HCT116 (cell line): ENCODE measurements around the gene TPX2. TPM values are rescaled to one million over a fixed set of nuclear protein-coding genes. Genes with fewer than 3 reads are reported as not detected.
A peak's percentile ranks its signal among the peaks of the same experiment; 100 is the strongest.

Experiments used
- ATAC-seq: fragments of 200-7000 bp; cut with Tn5 transposase; 2 replicates; pipeline ENCODE4 v1.9.1; 2020; ENCODE audit warnings: mild to moderate bottlenecking, moderate library complexity
- BruUV-seq: library from RNA; stranded (reverse); fragments of 400-500 nt; replicated peaks from 2 replicates; lab custom pipeline; 2021; lab: Mats Ljungman, UMichigan
- CTCF ChIA-PET: fragments of 300-600 bp; sonication (Branson Sonifier 250); formaldehyde crosslinking; loops from one replicate; lab custom pipeline; 2021; ENCODE audit warnings: antibody characterized with exemption; lab: Charles Lee
- POLR2A ChIA-PET: fragments of 300-600, 350-600 bp; sonication (Branson Sonifier 250); formaldehyde crosslinking; loops from one replicate; lab custom pipeline; 2021; ENCODE audit warnings: antibody characterized with exemption; lab: Charles Lee
- RAD21 ChIA-PET, 2 experiments: fragments of 300-600 bp; sonication (Branson Sonifier 250); formaldehyde crosslinking; loops; one replicate each; lab custom pipeline; 2023; ENCODE audit warnings: low total read pairs in 2 of 2; ENCODE audit not compliant: uncharacterized antibody in 2 of 2, unreplicated experiment in 2 of 2, low non-redundant PET in 1 of 2; lab: Charles Lee
- DNase-seq: peaks from one replicate; pipeline ENCODE4 v3.0.0-alpha.2; 2010; ENCODE audit warnings: low read depth, low spot score
- H2AFZ ChIP-seq: fragments of 200-600 bp; shearing (Covaris generic), sonication (generic); 2 replicates; pipeline ENCODE4 v1.6.1; 2017; ENCODE audit warnings: low read depth, mixed run types, mixed read lengths, antibody characterized with exemption, low read length; ENCODE audit not compliant: poor library complexity, severe bottlenecking
- H3K27ac ChIP-seq: 2 replicates; pipeline ENCODE4 v1.5.1; 2012; ENCODE audit warnings: low read depth, low read length
- H3K27me3 ChIP-seq: fragments of 200-600 bp; sonication (generic); 2 replicates; pipeline ENCODE4 v1.6.1; 2016; ENCODE audit warnings: mixed run types, low read length, mixed read lengths; ENCODE audit not compliant: insufficient read depth
- H3K36me3 ChIP-seq, 2 experiments: fragments of 200-500 bp in 1 of 2; fragments of 200-600 bp in 1 of 2; sonication (Bioruptor generic) in 1 of 2; sonication (generic) in 1 of 2; 2 replicates each; pipeline versions ENCODE4 v1.5.1 to v1.6.1; 2014 to 2016; ENCODE audit warnings: low read length in 2 of 2, inconsistent platforms in 1 of 2, mixed read lengths in 1 of 2, mixed run types in 1 of 2; ENCODE audit not compliant: insufficient read depth in 2 of 2, control insufficient read depth in 1 of 2
- H3K4me1 ChIP-seq, 2 experiments: fragments of 200-600 bp in 1 of 2; sonication (generic) in 1 of 2; 2 replicates each; pipeline versions ENCODE4 v1.5.1 to v1.6.1; 2012 to 2017; ENCODE audit warnings: low read length in 2 of 2, inconsistent platforms in 1 of 2, mild to moderate bottlenecking in 1 of 2, mixed read lengths in 1 of 2, mixed run types in 1 of 2, moderate library complexity in 1 of 2; ENCODE audit not compliant: insufficient read depth in 2 of 2, control insufficient read depth in 1 of 2
- H3K4me2 ChIP-seq: fragments of 200-600 bp; sonication (generic); 2 replicates; pipeline ENCODE4 v1.6.1; 2017; ENCODE audit warnings: mixed run types, low read length, mixed read lengths
- H3K4me3 ChIP-seq, 2 experiments: fragments of 200-600 bp in 1 of 2; sonication (generic) in 1 of 2; replicated peaks in 1 of 2; 2 replicates each; pipeline ENCODE4 v1.5.1; 2011 to 2016; ENCODE audit warnings: low read length in 2 of 2, control low read depth in 1 of 2, low read depth in 1 of 2, mild to moderate bottlenecking in 1 of 2, mixed read lengths in 1 of 2, mixed run types in 1 of 2
- H3K79me2 ChIP-seq: fragments of 200-600 bp; sonication (generic); 2 replicates; pipeline ENCODE4 v1.6.1; 2017; ENCODE audit warnings: mild to moderate bottlenecking, mixed run types, low read length, moderate library complexity, mixed read lengths; ENCODE audit not compliant: insufficient read depth
- H3K9ac ChIP-seq: fragments of 200-600 bp; sonication (generic); 2 replicates; pipeline ENCODE4 v1.6.1; 2016; ENCODE audit warnings: low read length, mixed read lengths
- H3K9me2 ChIP-seq: fragments of 200-600 bp; sonication (generic), shearing (Covaris generic); 2 replicates; pipeline ENCODE4 v1.6.1; 2017; ENCODE audit warnings: mixed run types, mild to moderate bottlenecking, moderate library complexity; ENCODE audit not compliant: insufficient read depth
- H3K9me3 ChIP-seq, 2 experiments: fragments of 200-500 bp in 1 of 2; fragments of 200-600 bp in 1 of 2; sonication (Bioruptor generic) in 1 of 2; sonication (generic) in 1 of 2; 2 replicates each; pipeline ENCODE4 v1.6.1; 2014 to 2017; ENCODE audit warnings: low read length in 2 of 2, mixed read lengths in 2 of 2, inconsistent platforms in 1 of 2, low read depth in 1 of 2, mild to moderate bottlenecking in 1 of 2, mixed run types in 1 of 2, moderate library complexity in 1 of 2; ENCODE audit not compliant: control insufficient read depth in 1 of 2, insufficient read depth in 1 of 2
- H4K20me1 ChIP-seq: fragments of 200-600 bp; sonication (generic), shearing (Covaris generic); 2 replicates; pipeline ENCODE4 v1.6.1; 2017; ENCODE audit warnings: mixed run types, mild to moderate bottlenecking, moderate library complexity; ENCODE audit not compliant: insufficient read depth
- ATF3 ChIP-seq: IDR thresholded peaks from 2 replicates; pipeline ENCODE4 v1.6.1; 2012
- CTCF ChIP-seq, 3 experiments: fragments of 200-600 bp in 1 of 3; sonication (generic) in 1 of 3; IDR thresholded peaks in 2 of 3; conservative IDR thresholded peaks in 1 of 3; 2 replicates each; pipeline ENCODE4 v1.5.1; 2012 to 2017; ENCODE audit warnings: low read depth in 2 of 3, low read length in 2 of 3, antibody characterized with exemption in 1 of 3, borderline replicate concordance in 1 of 3, control low read depth in 1 of 3, mild to moderate bottlenecking in 1 of 3, mixed read lengths in 1 of 3, mixed run types in 1 of 3, moderate library complexity in 1 of 3; ENCODE audit not compliant: insufficient read depth in 1 of 3
- EGR1 ChIP-seq: IDR thresholded peaks from 2 replicates; pipeline ENCODE4 v1.6.1; 2012; ENCODE audit warnings: low read depth
- EZH2 ChIP-seq: fragments of 200-600 bp; sonication (generic); IDR thresholded peaks from 2 replicates; pipeline ENCODE4 v1.6.1; 2017; ENCODE audit warnings: antibody characterized with exemption, mixed run types
- EZH2phosphoT487 ChIP-seq: fragments of 200-600 bp; IDR thresholded peaks from 2 replicates; pipeline ENCODE4 v1.6.1; 2018; ENCODE audit warnings: antibody characterized with exemption, borderline replicate concordance
- JUND ChIP-seq: IDR thresholded peaks from 2 replicates; pipeline ENCODE4 v1.6.1; 2012
- MAX ChIP-seq: IDR thresholded peaks from 2 replicates; pipeline ENCODE4 v1.6.1; 2012
- POLR2AphosphoS5 ChIP-seq: IDR thresholded peaks from 2 replicates; pipeline ENCODE4 v1.6.1; 2011; ENCODE audit warnings: mild to moderate bottlenecking, low read depth, low read length, moderate library complexity
- RAD21 ChIP-seq: IDR thresholded peaks from 2 replicates; pipeline ENCODE4 v1.6.1; 2012; ENCODE audit warnings: low read depth, mild to moderate bottlenecking
- SIN3A ChIP-seq: IDR thresholded peaks from 2 replicates; pipeline ENCODE4 v1.6.1; 2012; ENCODE audit warnings: low read depth
- SRF ChIP-seq: IDR thresholded peaks from 2 replicates; pipeline ENCODE4 v1.6.1; 2012; ENCODE audit warnings: low read depth
- TCF7L2 ChIP-seq: IDR thresholded peaks from 2 replicates; pipeline ENCODE4 v1.7.0; 2011; ENCODE audit warnings: borderline replicate concordance, inconsistent platforms; ENCODE audit not compliant: insufficient read depth, insufficient read length; ENCODE audit errors: extremely low read depth
- YY1 ChIP-seq: IDR thresholded peaks from 2 replicates; pipeline ENCODE4 v1.6.1; 2011; ENCODE audit warnings: low read length, low read depth, moderate library complexity, mild to moderate bottlenecking; ENCODE audit not compliant: insufficient replicate concordance; ENCODE audit errors: extremely low read depth
- ZBTB33 ChIP-seq: IDR thresholded peaks from 2 replicates; pipeline ENCODE4 v1.6.1; 2011; ENCODE audit warnings: mild to moderate bottlenecking, low read length, moderate library complexity; ENCODE audit not compliant: insufficient replicate concordance; ENCODE audit errors: extremely low read depth
- intact Hi-C: fragments of 100-400 bp; cut with micrococcal nuclease; formaldehyde crosslinking; loops from 2 replicates; pipeline ENCODE4 v1.10.0; 2022
- total RNA-seq: library from RNA; stranded (reverse); gene quantifications from one replicate; pipeline ENCODE4 v1.2.1, GENCODE V29; 2021; ENCODE audit not compliant: unreplicated experiment

TPX2 gene
- total RNA-seq, 1 experiment from 2014 or later, result 163 TPM

- peak overlapping the region; percentile 66 for H3K27ac ChIP-seq
- no peaks in the 10 kb centered on the region for H3K27me3 ChIP-seq
- intact Hi-C loops, result no loop called here
- ChIA-PET RAD21 (no interaction called here), CTCF (interaction anchor here (0.8 to 2.1 kb wide), 2 partner anchors 30 to 32 kb away, joined by 5 to 9 read pairs; no protein-coding TSS in a partner anchor), POLR2A (interaction anchor here (1.2 to 1.5 kb wide), 2 partner anchors 32 kb away, joined by 3 read pairs; no protein-coding TSS in a partner anchor)
- no TSS peak for BruUV-seq
- ATAC-seq (no peak), DNase-seq (no peak)
- no peak for TF ChIP-seq ATF3
- TF ChIP-seq MAX, result no peak
- TF ChIP-seq YY1, result no peak
- TF ChIP-seq RAD21, result no peak
- 0 out of 2 replicates have a peak, but pooled peaks have one; percentile 9 for TF ChIP-seq EGR1
- TF ChIP-seq EZH2, result no peak
- TF ChIP-seq SRF, result no peak
- H3K9ac ChIP-seq, result peak overlapping the region; percentile 36
- no peaks in the 10 kb centered on the region for H3K9me2 ChIP-seq
- no peaks in the 10 kb centered on the region for H3K9me3 ChIP-seq
- peaks cover 19 to 49% of the 10 kb centered on the region in 2 experiments for H3K36me3 ChIP-seq
- H4K20me1 ChIP-seq, result peaks cover 6% of the 10 kb centered on the region; the same call in 1 of the 2 replicates
- peak overlapping the region; percentile 39 for H3K4me2 ChIP-seq
- H3K4me1 ChIP-seq, result peaks cover 67 to 89% of the 10 kb centered on the region in 2 experiments
- no peak overlapping the region for H3K4me3 ChIP-seq
- no peak overlapping the region for H2AFZ ChIP-seq
- peaks cover 99% of the 10 kb centered on the region for H3K79me2 ChIP-seq
Measured at GRCh38 chr20:31691646-31692275, 47.3 kb upstream of the TPX2 start.

- H4K20me1 ChIP-seq, result peaks cover 5% of the 10 kb centered on the region; the same call in 1 of the 2 replicates
- peaks cover 99% of the 10 kb centered on the region for H3K79me2 ChIP-seq
- peak overlapping the region; percentile 59 for H3K9ac ChIP-seq
- ChIA-PET POLR2A (interaction anchor here (0.6 to 1.5 kb wide), 3 partner anchors 20 to 1151 kb away, joined by 3 to 4 read pairs (median 4); no protein-coding TSS in a partner anchor), CTCF (interaction anchor here (0.6 to 1.4 kb wide), 4 partner anchors 10 to 31 kb away, joined by 3 read pairs; no protein-coding TSS in a partner anchor), RAD21 (no interaction called here)
- intact Hi-C loops, result no loop called here
- DNase-seq (no peak), ATAC-seq (no peak)
- H3K4me1 ChIP-seq, result peaks cover 75 to 94% of the 10 kb centered on the region in 2 experiments
- H2AFZ ChIP-seq, result no peak overlapping the region
- peak overlapping the region; percentile 63; the same call in 1 of the 2 replicates for H3K4me2 ChIP-seq
- no peaks in the 10 kb centered on the region for H3K27me3 ChIP-seq
- no peak overlapping the region for H3K4me3 ChIP-seq
- no peaks in the 10 kb centered on the region for H3K9me3 ChIP-seq
- H3K9me2 ChIP-seq, result no peaks in the 10 kb centered on the region
- H3K27ac ChIP-seq, result peak overlapping the region; percentile 81; the same call in 1 of the 2 replicates
- H3K36me3 ChIP-seq, result peaks cover 14 to 42% of the 10 kb centered on the region in 2 experiments; a peak in 3 of 4 replicates
- BruUV-seq, result no TSS peak
- TF ChIP-seq ZBTB33 (no peak), RAD21 (no peak), SIN3A (no peak), JUND (no peak), EZH2 (no peak), TCF7L2 (no peak), EZH2phosphoT487 (no peak), POLR2AphosphoS5 (no peak), CTCF (IDR thresholded peaks at IDR 0.05 in 2 of 3, conservative IDR thresholded peaks at IDR 0.05 in 1 of 3; ENCODE audit: borderline replicate concordance in 1 of 3, insufficient read depth in 1 of 3, low read depth in 2 of 3, low read length in 2 of 3) (no peak)
Measured at GRCh38 chr20:31693402-31693801, 45.7 kb upstream of the TPX2 start.
